Bronchial epithelial cell (primary cell): ENCODE measurements around the gene ADORA2B. TPM values are rescaled to one million over a fixed set of nuclear protein-coding genes. Genes with fewer than 3 reads are reported as not detected.
A peak's percentile ranks its signal among the peaks of the same experiment; 100 is the strongest.
"Not testable (repeated sequence)": the region's sequence is repeated elsewhere in the genome, so short reads cannot be mapped to it uniquely, and the experiment has no call there.

Experiments
- DNase-seq: peaks from one replicate; pipeline ENCODE4 v3.0.0-alpha.2; 2010; ENCODE audit warnings: low read depth
- FAIRE-seq: peaks from 2 replicates; lab custom pipeline; 2011; peaks lifted over from hg19 to GRCh38; lab: Jason Lieb, UNC
- H3K27me3 ChIP-seq: 2 replicates; pipeline ENCODE4 v1.5.1; 2011; ENCODE audit warnings: low read length; ENCODE audit not compliant: control insufficient read depth, insufficient read depth
- H3K36me3 ChIP-seq: 2 replicates; pipeline ENCODE4 v1.5.1; 2011; ENCODE audit warnings: low read length; ENCODE audit not compliant: control insufficient read depth, insufficient read depth
- H3K4me3 ChIP-seq: 2 replicates; pipeline ENCODE4 v1.5.1; 2011; ENCODE audit warnings: mild to moderate bottlenecking, low read depth, low read length, control low read depth
- CTCF ChIP-seq: IDR thresholded peaks from 2 replicates; pipeline ENCODE4 v1.5.1; 2011; ENCODE audit warnings: mild to moderate bottlenecking, moderate library complexity, low read length, control low read depth, inconsistent platforms; ENCODE audit not compliant: insufficient read depth, severe bottlenecking
- total RNA-seq: library from RNA; depleted of rRNA; stranded (reverse); fragments of >200 nt; gene quantifications from 2 replicates; pipeline ENCODE4 v1.2.1, GENCODE V29; 2014

ADORA2B gene
- total RNA-seq, 1 donor from 2014 or later: 36.1 TPM

GRCh38 chr17:15977894-15978293 lies 33.0 kb downstream of the ADORA2B start:
- TF ChIP-seq CTCF: no peak
- peaks cover 3% of the 10 kb centered on the region for H3K36me3 ChIP-seq
- no peak for FAIRE-seq
- DNase-seq: no peak
- no peak overlapping the region for H3K4me3 ChIP-seq
- no peaks in the 10 kb centered on the region for H3K27me3 ChIP-seq

- DNase-seq (no peak), FAIRE-seq (no peak)
- TF ChIP-seq CTCF: no peak
- Histone ChIP-seq H3K27me3 (no peaks in the 10 kb centered on the region), H3K4me3 (no peak overlapping the region), H3K36me3 (peaks cover 3% of the 10 kb centered on the region)
These were observed 33.7 kb downstream of the ADORA2B start for GRCh38 chr17:15978606-15979005.

GRCh38 chr17:15979013-15979412 lies 34.1 kb downstream of the ADORA2B start:
- FAIRE-seq, H3K4me3 ChIP-seq, H3K27me3 ChIP-seq, H3K36me3 ChIP-seq, DNase-seq: not testable (repeated sequence)

GRCh38 chr17:15981208-15981607 lies 36.3 kb downstream of the ADORA2B start:
- no peak for FAIRE-seq
- TF ChIP-seq CTCF: no peak
- peak; percentile 50 for DNase-seq
- no peak overlapping the region for H3K4me3 ChIP-seq
- H3K36me3 ChIP-seq: peaks cover 5% of the 10 kb centered on the region
- no peaks in the 10 kb centered on the region for H3K27me3 ChIP-seq

GRCh38 chr17:15981646-15982580 lies 37.0 kb downstream of the ADORA2B start:
- no peak for FAIRE-seq
- peak; percentile 77 for DNase-seq
- H3K36me3 ChIP-seq: peaks cover 5% of the 10 kb centered on the region
- H3K27me3 ChIP-seq: no peaks in the 10 kb centered on the region
- no peak for TF ChIP-seq CTCF
- no peak overlapping the region for H3K4me3 ChIP-seq

- H3K36me3 ChIP-seq: peaks cover 3% of the 10 kb centered on the region
- no peaks in the 10 kb centered on the region for H3K27me3 ChIP-seq
- no peak for TF ChIP-seq CTCF
- no peak for DNase-seq
- FAIRE-seq: no peak
- no peak overlapping the region for H3K4me3 ChIP-seq
These were observed 51.4 kb downstream of the ADORA2B start for GRCh38 chr17:15996322-15996721.
